Kidney (tissue), 14 donors: ENCODE data around the gene RAC2. TPM values are rescaled to one million over a fixed set of nuclear protein-coding genes. Genes with fewer than 3 reads are reported as not detected.

Source experiments
- DNase-seq, 5 donors: peaks; one replicate each; pipeline ENCODE4 v3.0.0-alpha.2; 2013 to 2020
- FAIRE-seq: peaks from 2 replicates; lab custom pipeline; 2012; peaks lifted over from hg19 to GRCh38; lab: Jason Lieb, UNC
- H3K27ac ChIP-seq, 2 donors: one replicate each; pipeline ENCODE4 v1.7.0; 2013; ENCODE audit warnings: low read depth in 2 of 2, low read length in 2 of 2, inconsistent platforms in 1 of 2
- H3K27me3 ChIP-seq: one replicate; pipeline ENCODE4 v1.7.1; 2013; ENCODE audit warnings: low read length, inconsistent platforms; ENCODE audit not compliant: control insufficient read depth, insufficient read depth
- H3K36me3 ChIP-seq, 3 donors: one replicate each; pipeline versions ENCODE4 v1.7.0 to v1.7.1; 2013; ENCODE audit warnings: low read length in 3 of 3, control low read depth in 1 of 3, inconsistent platforms in 1 of 3; ENCODE audit not compliant: insufficient read depth in 3 of 3, control insufficient read depth in 2 of 3
- H3K4me1 ChIP-seq, 3 donors: one replicate each; pipeline versions ENCODE4 v1.7.0 to v1.7.1; 2013; ENCODE audit warnings: low read length in 3 of 3, inconsistent platforms in 1 of 3, low read depth in 1 of 3; ENCODE audit not compliant: control insufficient read depth in 2 of 3, insufficient read depth in 2 of 3
- H3K4me3 ChIP-seq, 3 donors: one replicate each; pipeline versions ENCODE4 v1.7.0 to v1.8.1; 2013; ENCODE audit warnings: low read length in 3 of 3, control low read depth in 1 of 3, inconsistent platforms in 1 of 3
- H3K9ac ChIP-seq, 3 donors: one replicate each; pipeline versions ENCODE4 v1.7.0 to v1.7.1; 2013; ENCODE audit warnings: low read length in 3 of 3, control low read depth in 1 of 3, inconsistent platforms in 1 of 3
- H3K9me3 ChIP-seq, 3 donors: one replicate each; pipeline versions ENCODE4 v1.7.0 to v1.7.1; 2013; ENCODE audit warnings: low read length in 3 of 3, control low read depth in 1 of 3, inconsistent platforms in 1 of 3; ENCODE audit not compliant: control insufficient read depth in 2 of 3, insufficient read depth in 1 of 3
- intact Hi-C: fragments of 100-400 bp; cut with DNase I; formaldehyde crosslinking; loops from one replicate; pipeline ENCODE4 v1.11.1; 2022
- polyA plus RNA-seq: library from polyadenylated mRNA; stranded (reverse); fragments of 350-450 nt; fragmentation: Illumina TruSeq; extraction: RNeasy Lipid Tissue Mini Kit (QIAGEN cat#74804); gene quantifications from one replicate; pipeline ENCODE4 v1.2.3, GENCODE V29; 2014; ENCODE audit warnings: low read depth, low replicate concordance; ENCODE audit not compliant: insufficient read depth
- total RNA-seq: library from RNA; stranded (reverse); fragmentation: NEBNext Ultra II Directional; extraction: Animal tissue kit (Norgen Biotek cat#: 25700); gene quantifications from one replicate; pipeline ENCODE4 v1.2.1, GENCODE V29; 2021
- TF ChIP-seq, protein P1 (sequence below): IDR thresholded peaks from 3 replicates; pipeline ENCODE4 v1.5.1; 2012; ENCODE audit warnings: mild to moderate bottlenecking, moderate library complexity, borderline replicate concordance; ENCODE audit not compliant: insufficient read depth; ENCODE audit errors: extremely low read depth
- donor health status: control.
- donor health status: control.
- donor health status: control.
- donor health status: control.
- donor health status: control.
- donor health status: DM: yes; HTN: yes; CAD: no.
- donor health status: Normal renal cell carcinoma (clear cell type).

Gene RAC2
- total and polyA plus RNA-seq, 2 donors from 2014 or later = 4.5 to 38.6 TPM

DNA sequence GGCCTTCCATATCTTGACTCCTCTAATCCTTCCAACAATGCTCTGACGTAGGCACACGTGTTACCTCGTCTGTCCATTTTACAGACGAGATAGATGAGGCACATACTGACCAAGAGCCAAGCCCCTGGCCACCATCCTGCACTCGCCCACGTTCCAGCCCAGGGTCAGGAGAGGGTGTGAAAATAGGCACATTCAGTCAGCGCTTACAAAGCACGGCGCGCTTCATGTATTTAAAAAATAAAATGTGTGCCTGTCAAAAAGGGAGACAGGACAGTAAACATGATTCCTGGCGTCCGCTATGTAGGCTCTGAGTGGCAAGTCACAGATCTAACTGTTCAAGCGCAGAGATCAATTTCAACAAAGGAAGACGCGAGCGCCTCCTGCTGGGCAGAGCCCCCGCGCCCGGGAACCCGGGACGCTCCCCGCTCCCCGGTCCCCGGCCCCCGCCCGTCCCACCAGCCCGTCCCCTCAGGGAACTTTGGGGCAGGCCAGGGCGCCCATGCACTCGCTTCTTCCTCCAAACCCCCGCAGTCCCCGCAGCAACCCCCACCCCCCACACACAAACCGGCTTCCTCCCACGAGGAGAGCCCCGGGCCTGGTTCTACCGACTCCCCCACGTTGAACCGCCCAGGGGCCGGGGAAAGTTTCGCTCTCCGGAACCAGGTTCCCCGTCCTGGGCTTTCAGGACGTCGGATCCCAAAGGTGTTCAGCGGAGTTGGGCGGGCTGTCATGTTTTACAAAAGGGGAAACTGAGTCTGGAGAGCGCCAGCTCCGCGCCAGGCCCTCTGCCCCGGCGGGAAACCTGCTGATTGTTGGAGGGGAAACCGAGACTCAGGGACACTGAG, 45.6 kb downstream of the RAC2 start:
- H3K27me3 ChIP-seq = no peaks in the 10 kb centered on the region
- H3K36me3 ChIP-seq = no peaks in the 10 kb centered on the region
- H3K4me3 ChIP-seq = peak overlapping the region; percentile 73 to 82 (median 75)
- intact Hi-C loops = no loop called here
- FAIRE-seq (no peak), DNase-seq (peak; percentile 90 to 94 (median 92))
- H3K9me3 ChIP-seq = no peaks in the 10 kb centered on the region
- H3K4me1 ChIP-seq = peaks cover 0 to 34% (median 28%) of the 10 kb centered on the region in 3 donors
- TF ChIP-seq, protein P1, sequence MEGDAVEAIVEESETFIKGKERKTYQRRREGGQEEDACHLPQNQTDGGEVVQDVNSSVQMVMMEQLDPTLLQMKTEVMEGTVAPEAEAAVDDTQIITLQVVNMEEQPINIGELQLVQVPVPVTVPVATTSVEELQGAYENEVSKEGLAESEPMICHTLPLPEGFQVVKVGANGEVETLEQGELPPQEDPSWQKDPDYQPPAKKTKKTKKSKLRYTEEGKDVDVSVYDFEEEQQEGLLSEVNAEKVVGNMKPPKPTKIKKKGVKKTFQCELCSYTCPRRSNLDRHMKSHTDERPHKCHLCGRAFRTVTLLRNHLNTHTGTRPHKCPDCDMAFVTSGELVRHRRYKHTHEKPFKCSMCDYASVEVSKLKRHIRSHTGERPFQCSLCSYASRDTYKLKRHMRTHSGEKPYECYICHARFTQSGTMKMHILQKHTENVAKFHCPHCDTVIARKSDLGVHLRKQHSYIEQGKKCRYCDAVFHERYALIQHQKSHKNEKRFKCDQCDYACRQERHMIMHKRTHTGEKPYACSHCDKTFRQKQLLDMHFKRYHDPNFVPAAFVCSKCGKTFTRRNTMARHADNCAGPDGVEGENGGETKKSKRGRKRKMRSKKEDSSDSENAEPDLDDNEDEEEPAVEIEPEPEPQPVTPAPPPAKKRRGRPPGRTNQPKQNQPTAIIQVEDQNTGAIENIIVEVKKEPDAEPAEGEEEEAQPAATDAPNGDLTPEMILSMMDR = peak; percentile 65
- peak overlapping the region; percentile 67 to 89 (median 87) for H3K9ac ChIP-seq
- H3K27ac ChIP-seq = peak overlapping the region; percentile 94 to 95

DNA sequence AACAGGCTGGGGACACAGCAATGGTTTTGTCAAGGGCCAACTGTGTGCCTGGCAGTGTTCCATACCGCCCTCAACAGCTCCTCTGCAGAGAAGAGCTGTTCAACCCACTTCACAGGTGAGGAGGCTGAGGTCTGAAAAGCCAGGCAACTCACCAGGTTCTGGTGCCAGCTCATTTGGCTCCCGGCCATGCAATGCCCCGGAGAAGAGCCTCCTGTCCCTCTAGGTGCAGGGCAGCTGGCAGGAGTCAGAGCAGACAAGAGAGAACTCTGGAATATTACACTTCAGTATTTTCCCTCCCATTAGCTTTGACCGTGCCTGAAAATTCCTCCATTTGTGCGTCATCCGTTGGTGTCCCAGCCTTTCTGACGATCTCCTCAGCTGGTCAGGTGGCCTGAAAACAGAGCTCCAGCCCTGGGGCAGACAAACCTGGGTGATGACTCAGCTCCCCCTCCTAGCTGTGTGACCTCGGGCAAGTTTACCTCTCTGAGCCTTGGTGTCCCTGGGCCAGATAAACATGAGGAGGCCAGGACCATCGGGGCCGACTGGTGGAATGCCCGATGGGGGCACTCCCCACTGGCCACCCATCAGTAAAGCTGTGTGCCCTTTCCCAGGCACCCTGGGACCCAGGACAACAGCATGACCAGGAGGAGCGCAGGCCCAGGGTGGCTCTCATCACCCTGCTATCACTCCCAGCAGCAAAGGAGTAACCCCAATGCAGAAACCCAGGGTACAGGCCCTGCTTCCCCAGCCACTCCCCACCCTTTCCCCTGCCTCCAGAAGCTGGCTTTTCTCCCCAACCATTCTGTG, 46.4 kb downstream of the RAC2 start:
- intact Hi-C loops = no loop called here

GRCh38 chr22:37196539-37197450, 47.3 kb downstream of the RAC2 start:
- intact Hi-C loops = no loop called here
- Histone ChIP-seq H3K9me3 (no peaks in the 10 kb centered on the region), H3K4me3 (no peak overlapping the region), H3K4me1 (peaks cover 0 to 34% (median 34%) of the 10 kb centered on the region in 3 donors), H3K27me3 (no peaks in the 10 kb centered on the region), H3K36me3 (no peaks in the 10 kb centered on the region), H3K9ac (peak overlapping the region in 1 of 3 donors; percentile 89), H3K27ac (peak overlapping the region; percentile 94 to 95)
- peak in 4 of 5 donors; percentile 38 to 96 (median 66) for DNase-seq
- peak; percentile 17 for FAIRE-seq
- TF ChIP-seq, protein P1 = no peak

More for the DNA sequence above, 46.4 kb downstream of the RAC2 start:
- TF ChIP-seq, protein P1 = no peak
- peaks cover 0 to 34% (median 34%) of the 10 kb centered on the region in 3 donors for H3K4me1 ChIP-seq
- no peaks in the 10 kb centered on the region for H3K27me3 ChIP-seq
- peak in 2 of 5 donors; percentile 68 to 89 for DNase-seq
- H3K9ac ChIP-seq = peak overlapping the region in 1 of 3 donors; percentile 89
- peak overlapping the region; percentile 94 to 95 for H3K27ac ChIP-seq
- H3K4me3 ChIP-seq = peak overlapping the region in 2 of 3 donors; percentile 13 to 40
- H3K9me3 ChIP-seq = no peaks in the 10 kb centered on the region
- no peak for FAIRE-seq
- no peaks in the 10 kb centered on the region for H3K36me3 ChIP-seq
